Measurements from ENCODE around the gene KRTAP10-4.
"Not testable (repeated sequence)": the region's sequence is repeated elsewhere in the genome, so short reads cannot be mapped to it uniquely, and the experiment has no call there.

KRTAP10-4 gene

DNA sequence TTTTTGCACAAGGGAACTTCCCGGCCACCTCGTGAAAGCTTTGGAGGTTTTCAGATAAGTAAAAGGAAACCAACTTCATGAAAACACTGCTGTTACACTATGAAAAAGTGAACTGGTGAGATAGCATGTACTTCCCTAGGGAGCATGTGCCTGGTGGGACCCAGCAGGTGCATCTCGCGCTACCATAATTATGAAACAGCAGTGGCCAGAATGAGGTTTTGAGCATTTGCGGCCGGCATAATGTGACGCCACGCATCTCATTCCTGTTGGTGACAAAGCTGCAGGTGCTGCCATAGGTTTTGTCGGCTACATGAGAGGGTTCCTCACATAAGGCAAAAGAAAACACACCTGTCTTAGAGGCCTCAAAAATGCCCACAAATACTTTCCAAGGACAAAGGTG is 16.6 kb upstream of the KRTAP10-4 start:
- in situ Hi-C loops (cut with HindIII; ENCODE audit: low sequenced_read_pairs), result no loop called here

DNA sequence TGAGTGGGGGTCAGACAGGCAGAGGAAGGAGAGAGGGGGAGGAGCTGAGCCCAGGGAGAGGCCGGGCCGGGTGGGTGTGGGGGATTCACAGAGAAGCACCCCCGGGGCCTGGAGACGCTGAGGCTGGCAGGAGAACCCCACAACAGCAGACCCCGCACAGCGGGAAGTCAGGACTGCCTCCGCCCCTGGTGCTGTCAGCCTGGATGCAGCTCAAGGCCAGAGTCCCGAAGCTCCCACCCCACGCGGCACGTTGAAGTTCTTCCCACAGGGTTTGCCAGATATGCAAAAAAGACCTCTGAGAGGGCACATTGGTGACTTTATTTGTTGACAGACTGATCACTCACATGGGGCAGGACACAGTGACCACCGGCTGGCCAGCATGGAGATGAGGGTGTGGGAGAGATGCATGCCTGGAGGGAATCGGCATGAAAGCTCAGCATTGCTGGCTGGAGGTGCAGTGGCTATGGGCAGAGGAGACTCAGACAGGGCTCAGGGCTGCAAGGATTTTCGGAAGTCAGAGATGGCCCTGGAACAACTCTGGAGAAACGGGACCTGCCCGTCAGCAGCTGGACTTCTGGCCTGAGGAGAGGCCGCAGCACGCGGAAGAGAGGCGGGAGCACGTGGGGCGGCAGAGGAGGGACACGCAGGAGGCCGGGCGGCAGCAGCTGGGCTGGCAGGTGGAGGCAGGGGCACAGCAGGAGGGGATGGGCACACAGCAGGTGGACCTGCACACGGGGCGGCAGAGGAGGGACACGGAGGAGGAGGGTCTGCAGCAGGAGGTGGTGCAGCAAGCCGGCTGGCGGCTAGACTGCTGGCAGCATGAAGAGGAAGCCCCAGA is 15.8 kb upstream of the KRTAP10-4 start:
- in situ Hi-C loops (cut with HindIII; ENCODE audit: low sequenced_read_pairs), result no loop called here

DNA sequence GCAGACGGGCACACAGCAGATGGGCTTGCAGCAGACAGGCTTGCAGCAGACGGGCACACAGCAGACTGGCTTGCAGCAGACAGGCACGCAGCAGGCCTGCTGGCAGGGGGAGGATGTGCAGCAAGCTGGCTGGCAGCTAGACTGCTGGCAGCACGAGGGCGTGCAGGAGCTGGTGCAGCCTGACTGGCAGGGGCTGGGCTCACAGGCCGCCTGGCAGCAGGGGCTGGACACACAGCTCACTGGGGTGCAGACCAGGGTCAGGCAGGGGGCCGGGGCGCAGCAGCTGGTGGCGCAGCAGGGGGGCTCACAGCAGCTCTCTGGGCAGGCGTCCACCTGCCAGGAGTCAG is 15.2 kb upstream of the KRTAP10-4 start:
- in situ Hi-C loops (cut with HindIII; ENCODE audit: low sequenced_read_pairs), result not testable (repeated sequence)

DNA sequence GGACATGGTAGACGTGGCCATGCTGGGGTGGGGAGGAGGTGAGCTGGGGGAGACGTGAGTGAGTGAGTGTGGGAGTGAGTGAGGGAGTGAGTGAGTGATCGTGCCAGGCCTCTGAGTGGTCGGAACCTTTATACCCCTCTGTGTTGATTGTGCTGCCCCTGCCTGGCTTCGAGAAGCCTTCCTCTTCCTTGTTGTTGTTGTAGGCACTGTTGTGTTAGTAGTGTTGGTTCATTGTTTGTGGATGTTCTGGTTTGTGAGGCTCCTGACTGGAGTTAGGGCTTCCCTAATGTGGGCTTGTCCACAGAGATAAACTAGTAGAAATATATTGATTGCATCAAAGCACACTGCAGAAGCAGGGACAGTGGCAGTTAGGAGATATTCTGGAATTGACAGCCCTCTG is 14.8 kb upstream of the KRTAP10-4 start, which contains the start of gene KRTAP10-3:
TSS of gene KRTAP10-3 (minus strand) at position 101 of the 400 bp plus-strand sequence. CDS start at position 21, 80 bp downstream.
- in situ Hi-C loops (cut with HindIII; ENCODE audit: low sequenced_read_pairs), result no loop called here

DNA sequence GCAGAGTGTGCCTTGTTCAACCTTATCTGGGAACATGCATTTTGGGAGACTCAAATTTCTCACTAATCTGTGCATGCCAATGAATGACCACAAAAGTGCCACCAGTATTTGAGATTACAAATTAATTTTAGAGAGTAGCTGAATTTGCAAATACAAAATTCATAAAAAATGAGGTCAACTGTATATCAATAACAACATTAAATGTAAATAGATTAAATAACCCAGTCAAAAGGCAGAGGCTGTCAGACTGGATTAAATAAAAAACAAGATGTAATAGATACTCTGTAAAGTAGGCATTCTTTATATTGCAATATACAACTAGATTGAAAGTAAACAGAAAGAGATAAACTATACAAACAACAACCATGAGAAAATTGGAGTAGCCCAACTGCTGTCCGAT is 9.4 kb upstream of the KRTAP10-4 start:
- in situ Hi-C loops (cut with HindIII; ENCODE audit: low sequenced_read_pairs), result no loop called here

DNA sequence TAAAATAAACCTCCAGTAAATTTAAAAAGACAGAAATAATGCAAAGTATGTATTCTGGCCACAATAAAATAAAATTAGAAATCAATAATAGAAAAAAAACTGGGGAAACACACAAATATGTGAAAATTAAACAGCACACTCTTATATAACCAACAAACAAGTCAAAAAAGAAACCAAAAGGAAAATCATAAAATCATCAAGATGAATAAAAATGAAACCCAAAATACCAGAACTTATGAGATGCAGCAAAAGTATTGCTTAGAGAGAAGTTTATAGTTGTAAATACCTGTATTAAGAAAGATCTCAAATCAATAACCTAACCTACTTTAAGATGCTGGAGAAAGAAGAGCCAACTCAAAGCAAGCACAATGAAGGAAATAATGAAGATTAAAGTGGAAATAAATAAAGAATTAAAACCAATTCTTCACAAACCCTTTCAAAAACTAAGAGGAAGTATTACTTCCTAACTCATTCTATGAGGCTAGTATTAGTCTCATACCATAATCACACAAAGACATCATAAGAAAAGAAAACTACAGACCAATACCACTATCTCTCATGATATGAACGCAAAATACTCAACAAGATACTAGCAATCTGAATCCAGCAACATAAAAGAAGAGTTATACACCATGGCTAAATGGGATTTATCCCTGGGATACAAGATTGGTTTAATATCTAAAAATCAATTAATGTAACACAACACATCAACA is 8.5 kb upstream of the KRTAP10-4 start:
- in situ Hi-C loops (cut with HindIII; ENCODE audit: low sequenced_read_pairs), result no loop called here

DNA sequence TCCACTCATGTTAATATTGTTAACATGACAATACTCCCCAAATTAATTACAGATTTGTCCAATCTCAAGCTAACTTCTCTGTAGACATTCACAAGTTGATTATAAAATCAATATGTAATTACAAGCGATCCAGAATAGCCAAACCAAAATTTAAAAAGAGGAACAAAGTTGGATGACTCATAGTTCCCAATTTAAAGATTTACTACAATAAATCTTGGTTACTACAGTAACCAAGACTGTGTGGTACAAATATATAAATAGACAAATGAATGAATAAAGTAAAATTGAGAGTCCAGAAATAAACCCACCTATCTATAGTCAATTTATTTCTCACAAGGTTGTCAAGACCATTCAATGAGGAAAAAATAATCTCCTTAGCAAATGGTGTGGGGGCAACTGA is 7.1 kb upstream of the KRTAP10-4 start:
- in situ Hi-C loops (cut with HindIII; ENCODE audit: low sequenced_read_pairs), result no loop called here

DNA sequence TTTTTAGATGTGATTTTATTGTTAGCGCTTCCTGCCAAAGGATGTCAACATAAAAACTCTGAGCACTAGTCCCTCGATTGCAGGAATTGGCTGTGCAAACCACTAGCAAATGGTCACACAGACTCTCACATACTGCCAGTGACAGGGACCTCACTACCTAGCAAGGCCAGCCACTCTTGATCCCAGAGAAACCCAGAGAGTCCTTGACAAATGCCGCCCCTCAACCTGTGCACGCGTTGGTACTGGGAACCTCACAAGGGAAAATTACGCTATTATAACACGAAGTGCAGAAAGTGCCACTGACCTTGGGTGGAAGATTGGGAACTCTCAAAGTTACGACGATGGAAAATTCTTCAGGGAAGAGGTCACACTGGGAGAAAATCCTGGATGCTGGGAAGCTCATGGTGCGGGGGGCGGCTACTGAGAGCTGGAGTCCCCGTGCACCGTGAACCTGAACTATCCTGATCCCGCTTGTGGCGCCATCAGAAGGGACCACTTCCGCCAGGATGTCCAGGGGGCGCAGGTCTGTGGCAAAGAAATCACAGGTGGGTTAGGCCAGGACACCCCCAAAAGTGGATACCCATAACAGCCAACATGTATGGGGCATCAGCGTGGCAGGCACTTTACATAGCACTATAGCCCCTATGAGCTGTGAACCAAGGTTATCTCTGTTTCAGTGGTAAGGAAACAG is 5.9 kb upstream of the KRTAP10-4 start:
- in situ Hi-C loops (cut with HindIII; ENCODE audit: low sequenced_read_pairs), result no loop called here

DNA sequence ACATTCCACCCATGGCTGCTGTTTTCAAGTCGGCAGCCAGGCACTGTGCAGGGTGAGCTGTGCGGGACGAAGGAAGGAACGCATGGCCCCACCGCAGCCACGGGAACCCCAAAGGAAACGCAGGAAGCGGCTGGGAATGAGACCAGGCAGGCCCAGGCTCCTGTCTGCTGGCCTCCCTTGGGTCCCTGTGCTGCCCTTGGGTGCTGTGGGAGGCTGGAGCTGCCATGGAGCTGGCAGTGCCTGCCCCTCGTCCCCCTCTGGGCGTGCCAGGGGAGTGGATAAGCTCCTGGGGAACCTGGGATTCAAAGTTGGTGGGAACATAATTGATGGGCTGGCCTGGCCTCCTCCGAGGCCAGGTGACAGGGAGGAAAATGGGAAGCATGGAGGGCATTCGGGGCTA is 5.3 kb upstream of the KRTAP10-4 start:
- in situ Hi-C loops (cut with HindIII; ENCODE audit: low sequenced_read_pairs), result no loop called here

DNA sequence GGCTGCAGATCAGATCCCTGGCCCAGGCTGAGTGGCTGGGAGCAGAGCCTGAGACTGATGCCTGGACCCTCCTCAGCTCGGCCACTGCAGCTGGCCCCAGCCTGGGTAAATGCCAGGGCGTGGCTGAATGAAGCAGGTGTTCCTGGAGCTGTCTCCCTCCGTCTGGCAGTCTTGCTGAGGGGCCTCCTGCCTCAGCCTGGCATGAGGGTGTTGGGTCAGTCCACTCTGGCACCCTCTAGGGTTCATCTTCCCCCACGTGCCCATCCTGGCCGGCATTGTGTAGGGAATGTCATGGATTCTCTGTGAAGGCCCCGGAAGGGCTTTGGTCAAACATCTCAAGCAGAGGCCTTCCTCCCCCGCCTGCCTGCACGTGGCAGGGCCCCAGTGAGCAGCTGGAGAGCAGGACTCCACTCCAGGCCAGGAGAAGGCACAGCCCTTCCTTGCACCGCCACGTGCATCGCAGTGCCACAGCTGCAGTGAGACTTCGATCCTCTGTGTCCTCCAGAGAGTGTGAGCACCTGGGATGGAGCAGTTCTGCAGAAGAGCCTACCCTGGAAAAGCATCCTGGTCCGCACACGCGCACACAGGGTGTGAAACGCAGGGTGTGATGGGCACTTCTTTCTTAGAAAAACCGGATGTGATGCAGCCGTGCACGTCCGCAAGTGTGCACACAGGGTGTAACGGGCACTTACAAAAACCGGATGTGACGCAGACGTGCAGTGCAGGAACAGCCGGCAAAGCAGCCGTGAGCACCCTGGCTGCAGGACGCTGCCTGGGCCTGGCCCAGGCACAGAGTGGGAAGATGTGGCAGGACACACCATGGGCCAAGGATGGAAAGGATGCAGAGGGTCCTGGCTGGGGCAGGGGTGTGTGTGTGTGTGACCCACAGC is 4.6 kb upstream of the KRTAP10-4 start:
- in situ Hi-C loops (cut with HindIII; ENCODE audit: low sequenced_read_pairs), result no loop called here

DNA sequence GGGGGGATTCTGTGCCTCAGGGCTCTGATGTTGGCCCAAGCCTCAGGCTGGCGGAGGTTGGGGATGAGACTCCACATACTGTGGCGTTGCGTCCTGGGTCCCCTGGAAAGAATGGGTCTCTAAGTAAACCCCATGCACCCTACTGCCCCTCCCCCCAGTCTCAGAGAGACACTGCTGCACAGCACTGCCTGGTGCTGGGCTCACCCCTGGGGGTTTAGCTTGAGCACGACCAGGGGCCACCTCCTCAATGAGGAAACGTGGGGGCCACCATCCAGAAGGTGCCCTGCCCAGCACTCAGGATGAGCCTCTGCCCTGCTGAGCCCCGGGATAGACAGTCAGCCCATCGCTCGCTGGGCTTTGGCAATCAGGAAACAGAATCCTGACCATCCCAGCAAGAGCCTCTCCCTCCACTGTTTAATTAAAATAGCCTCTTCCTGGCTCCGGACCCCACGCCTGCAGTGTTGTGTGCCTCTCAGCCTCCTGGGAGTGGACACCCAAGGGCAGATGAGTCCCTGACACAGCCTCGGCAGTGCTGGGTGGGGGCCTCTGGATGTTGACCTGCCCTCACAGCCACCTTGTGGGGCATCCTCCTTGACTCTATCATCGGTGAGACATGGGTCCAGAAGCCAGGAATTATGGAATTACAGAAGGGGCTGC is 3.5 kb upstream of the KRTAP10-4 start:
- in situ Hi-C loops (cut with HindIII; ENCODE audit: low sequenced_read_pairs), result no loop called here

DNA sequence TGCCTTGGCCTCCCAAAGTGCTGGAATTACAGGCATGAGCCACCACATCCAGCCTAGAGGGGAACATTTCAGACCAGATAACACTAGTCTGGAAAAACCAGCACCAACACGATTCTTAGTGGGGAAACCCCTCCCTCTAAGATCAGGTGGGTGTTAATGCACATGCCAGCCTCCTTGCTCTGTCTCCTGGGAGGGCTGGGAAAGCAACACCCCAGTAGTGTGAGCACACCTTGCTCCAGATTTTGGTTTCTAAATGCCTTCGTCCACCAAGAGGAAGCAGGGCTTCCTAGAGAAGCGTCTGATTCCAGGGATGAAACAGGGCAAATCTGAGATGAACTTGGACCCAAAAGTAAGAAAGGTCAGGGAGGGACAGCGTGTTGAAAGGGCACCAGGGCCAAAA is 2.2 kb upstream of the KRTAP10-4 start:
- in situ Hi-C loops (cut with HindIII; ENCODE audit: low sequenced_read_pairs), result no loop called here

DNA sequence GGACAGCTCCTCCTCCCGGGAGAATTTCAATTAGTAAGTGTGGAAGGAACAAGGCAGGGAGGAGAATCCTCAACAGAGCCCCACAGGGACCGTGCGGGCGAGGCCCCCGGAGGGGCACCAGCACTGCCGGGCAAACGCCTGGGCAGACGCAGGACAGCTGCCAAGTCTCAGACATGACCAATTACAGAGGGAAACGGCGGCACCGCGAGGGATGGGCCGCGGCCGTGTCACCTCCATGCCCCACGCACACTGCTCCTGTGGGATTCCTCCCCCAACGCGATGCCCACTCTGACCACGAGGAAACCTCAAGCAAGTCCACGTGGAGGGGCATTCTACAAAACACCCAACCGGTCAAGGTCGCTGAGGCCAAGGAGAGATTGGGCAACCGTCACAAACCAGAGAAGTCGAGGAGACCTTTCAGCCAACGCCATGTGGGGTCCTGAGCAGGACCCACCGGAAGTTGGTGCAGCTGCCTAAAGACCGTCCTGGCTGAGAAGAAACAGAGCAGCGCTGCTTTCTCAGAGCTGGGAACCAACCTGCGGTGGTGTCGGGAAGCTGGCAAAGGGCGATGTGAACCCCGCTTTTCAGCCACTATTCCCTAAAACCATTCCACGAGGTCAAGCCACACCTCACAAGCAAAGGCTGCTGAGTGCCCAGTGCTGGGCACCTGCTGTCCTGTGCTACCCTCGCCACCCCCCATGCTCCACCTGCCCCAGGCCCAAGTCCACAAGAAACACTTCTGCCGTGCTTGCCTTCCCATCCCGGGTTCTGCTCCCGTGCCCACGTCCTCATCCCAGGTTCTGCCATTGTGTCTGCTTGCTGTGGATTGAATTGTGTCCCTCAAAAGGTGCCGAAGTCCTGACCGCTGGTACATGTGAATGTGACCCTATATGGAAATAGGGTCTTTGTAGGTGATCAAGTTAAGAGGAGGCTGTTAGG is 1.4 kb upstream of the KRTAP10-4 start:
- in situ Hi-C loops (cut with HindIII; ENCODE audit: low sequenced_read_pairs), result no loop called here

DNA sequence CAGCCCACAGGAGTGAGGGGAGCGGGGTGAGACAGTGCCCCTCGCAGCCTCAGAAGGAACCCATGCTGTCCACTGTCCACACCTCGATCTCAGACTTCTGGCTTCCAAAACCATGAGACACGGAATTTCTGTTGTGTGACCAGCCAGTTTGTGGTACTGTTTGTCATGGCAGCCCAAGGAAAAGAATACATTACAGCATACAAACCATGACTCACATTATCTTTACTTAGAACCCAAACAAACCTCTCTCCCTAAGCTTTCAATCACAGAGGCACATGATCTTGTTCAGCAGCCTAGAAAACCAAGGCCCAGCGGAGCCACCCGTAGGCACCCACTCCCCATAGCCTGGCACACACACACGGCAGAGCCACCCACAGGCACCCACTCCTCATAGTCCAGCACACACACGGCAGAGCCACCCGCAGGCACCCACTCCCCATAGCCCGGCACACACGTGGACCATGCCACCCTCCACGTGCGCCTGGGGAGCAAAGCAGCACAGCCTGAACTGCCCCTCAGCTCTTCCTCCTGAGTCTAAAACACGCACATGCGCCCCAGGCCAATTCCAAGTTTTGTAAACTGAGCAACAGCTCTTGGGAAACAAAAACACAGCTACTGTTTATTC is 458 bp upstream of the KRTAP10-4 start:
- in situ Hi-C loops (cut with HindIII; ENCODE audit: low sequenced_read_pairs), result no loop called here

DNA sequence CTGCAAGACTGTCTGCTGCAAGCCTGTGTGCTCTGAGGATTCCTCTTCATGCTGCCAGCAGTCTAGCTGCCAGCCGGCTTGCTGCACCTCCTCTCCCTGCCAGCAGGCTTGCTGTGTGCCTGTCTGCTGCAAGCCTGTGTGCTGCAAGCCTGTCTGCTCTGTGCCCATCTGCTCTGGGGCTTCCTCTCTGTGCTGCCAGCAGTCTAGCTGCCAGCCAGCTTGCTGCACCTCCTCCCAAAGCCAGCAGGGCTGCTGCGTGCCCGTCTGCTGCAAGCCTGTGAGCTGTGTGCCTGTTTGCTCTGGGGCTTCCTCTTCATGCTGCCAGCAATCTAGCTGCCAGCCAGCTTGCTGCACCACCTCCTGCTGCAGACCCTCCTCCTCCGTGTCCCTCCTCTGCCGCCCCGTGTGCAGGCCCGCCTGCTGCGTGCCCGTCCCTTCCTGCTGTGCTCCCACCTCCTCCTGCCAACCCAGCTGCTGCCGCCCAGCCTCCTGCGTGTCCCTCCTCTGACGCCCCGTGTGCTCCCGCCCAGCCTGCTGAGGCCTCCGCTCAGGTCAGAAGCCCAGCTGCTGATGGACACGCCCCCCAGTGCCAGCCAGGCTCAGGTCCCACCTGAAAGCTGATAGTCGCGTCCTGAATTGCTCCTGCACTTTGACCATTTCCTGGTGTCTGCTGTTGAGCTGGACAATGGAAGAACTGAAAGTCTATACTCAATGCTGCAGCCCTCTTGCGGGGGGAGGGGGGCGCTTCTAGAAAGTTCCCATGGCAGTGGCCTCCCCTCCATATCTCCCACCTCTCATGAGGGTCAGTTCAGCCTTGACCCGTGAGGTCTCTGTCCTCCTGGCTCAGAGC is 1.2 kb downstream of the KRTAP10-4 start:
- in situ Hi-C loops (cut with HindIII; ENCODE audit: low sequenced_read_pairs), result no loop called here

DNA sequence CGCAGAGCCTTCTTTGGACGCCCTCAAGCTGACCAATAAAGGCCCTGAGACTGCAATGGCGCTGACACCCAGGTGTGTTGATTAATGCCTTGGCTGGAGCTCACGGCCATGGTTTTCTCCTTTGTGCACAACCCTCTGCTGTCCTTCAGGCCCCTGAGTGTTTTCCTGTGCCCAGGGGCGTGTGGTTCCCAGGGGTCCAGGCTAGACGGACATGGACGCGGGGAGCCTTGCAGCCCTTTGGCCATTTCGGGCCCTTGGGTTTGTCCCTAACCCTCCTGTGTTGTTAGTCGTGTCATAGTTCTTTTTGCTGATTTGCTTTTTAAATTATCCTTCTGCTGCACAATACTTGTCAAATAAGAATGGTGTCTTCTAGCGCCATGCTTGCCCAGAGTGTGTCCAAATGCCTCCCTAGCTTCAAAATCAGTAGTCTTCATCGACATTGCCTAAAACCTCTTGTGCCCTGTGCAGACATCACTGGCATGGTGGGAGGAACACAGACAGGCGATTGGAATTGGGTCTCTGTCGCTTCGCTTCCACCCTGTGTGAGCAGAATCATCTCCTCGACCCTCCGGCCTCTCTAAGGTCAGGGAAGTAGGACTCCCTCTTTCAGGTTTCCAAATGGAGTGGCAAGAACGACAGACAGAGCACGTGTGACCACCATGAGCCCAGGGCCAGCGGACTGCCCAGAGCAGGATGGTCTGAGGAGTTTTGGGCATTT is 1.9 kb downstream of the KRTAP10-4 start:
- in situ Hi-C loops (cut with HindIII; ENCODE audit: low sequenced_read_pairs), result no loop called here

DNA sequence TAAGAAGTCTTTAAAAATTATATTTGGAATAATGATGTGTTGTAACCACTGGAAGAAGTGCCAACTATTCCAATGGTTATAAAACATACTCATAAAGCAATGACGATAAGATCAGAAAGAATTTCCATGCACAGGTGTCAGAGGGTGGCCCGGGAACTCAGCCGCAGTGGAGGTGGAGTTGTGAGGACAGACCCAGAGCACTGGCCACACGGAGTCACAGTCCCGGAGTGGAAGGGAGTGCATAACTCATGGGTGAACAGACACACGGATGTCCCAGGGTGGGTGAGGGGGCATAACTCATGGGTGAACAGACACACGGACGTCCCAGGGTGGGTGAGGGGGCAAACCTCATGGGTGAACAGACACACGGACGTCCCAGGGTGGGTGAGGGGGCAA is 2.5 kb downstream of the KRTAP10-4 start:
- in situ Hi-C loops (cut with HindIII; ENCODE audit: low sequenced_read_pairs), result no loop called here
